Stimulated activated CD8-positive, alpha-beta memory T cell treated with anti-CD3 and anti-CD28 coated beads, Interleukin-2, amount 100 ng/mL, for 1 hour (primary cell): ENCODE results near the gene UBXN7.
A peak's percentile ranks its signal among the peaks of the same experiment; 100 is the strongest.
"Not testable (repeated sequence)": the region's sequence is repeated elsewhere in the genome, so short reads cannot be mapped to it uniquely, and the experiment has no call there.

Source experiments
- DNase-seq, 2 donors: peaks; one replicate each; pipeline ENCODE4 v3.0.0-alpha.2; 2020; ENCODE audit warnings: low read depth in 2 of 2

Gene UBXN7

GRCh38 chr3:196317687-196318467 lies 114.3 kb downstream of the UBXN7 start, which contains the start of gene DYNLT2B:
TSS of gene DYNLT2B (minus strand) at chr3:196318240. CDS start at chr3:196318152, 88 bp downstream.
- peak; percentile 63 to 76 for DNase-seq

- DNase-seq, result not testable (repeated sequence)
Measured at GRCh38 chr3:196316799-196317686, 115.2 kb downstream of the UBXN7 start.

- DNase-seq, result no peak
Measured at GRCh38 chr3:196315821-196316220, 116.4 kb downstream of the UBXN7 start.

- no peak for DNase-seq
Measured at GRCh38 chr3:196314597-196314996, 117.6 kb downstream of the UBXN7 start.

GRCh38 chr3:196314086-196314485 lies 118.1 kb downstream of the UBXN7 start:
- not testable (repeated sequence) for DNase-seq

- not testable (repeated sequence) for DNase-seq
Measured at GRCh38 chr3:196302960-196303359, 129.3 kb downstream of the UBXN7 start.

- DNase-seq, result not testable (repeated sequence)
Measured at GRCh38 chr3:196302551-196302950, 129.7 kb downstream of the UBXN7 start.

GRCh38 chr3:196298521-196298920 lies 133.7 kb downstream of the UBXN7 start:
- DNase-seq, result no peak
